ACHN (cell line): ENCODE data around the gene DDIT3.
A peak's percentile ranks its signal among the peaks of the same experiment; 100 is the strongest.
"Not testable (repeated sequence)": the region's sequence is repeated elsewhere in the genome, so short reads cannot be mapped to it uniquely, and the experiment has no call there.

Source experiments
- DNase-seq: peaks from one replicate; pipeline ENCODE4 v3.0.0-alpha.2; 2015
- in situ Hi-C: cut with HindIII; loops from 2 replicates; pipeline ENCODE4 v1.10.0; 2017; ENCODE audit warnings: low sequenced_read_pairs, low pct_ligation_motif_present, low pct_unique_long_range_greater_than_20kb

DDIT3 gene

GRCh38 chr12:57528831-57529555 lies 8.7 kb upstream of the DDIT3 start:
- DNase-seq, result no peak
- in situ Hi-C loops, result no loop called here

GRCh38 chr12:57528176-57528575 lies 7.9 kb upstream of the DDIT3 start:
- no peak for DNase-seq
- in situ Hi-C loops, result no loop called here

- in situ Hi-C loops, result no loop called here
- no peak for DNase-seq
Observed at GRCh38 chr12:57527184-57527583, 6.9 kb upstream of the DDIT3 start.

- DNase-seq, result no peak
- in situ Hi-C loops, result no loop called here
Observed at GRCh38 chr12:57526477-57527126, 6.3 kb upstream of the DDIT3 start.

- in situ Hi-C loops, result no loop called here
- no peak for DNase-seq
Observed at GRCh38 chr12:57525615-57526383, 5.5 kb upstream of the DDIT3 start.

- DNase-seq, result no peak
Observed at GRCh38 chr12:57524814-57525614, 4.7 kb upstream of the DDIT3 start.

GRCh38 chr12:57523706-57524614 lies 3.6 kb upstream of the DDIT3 start:
- no peak for DNase-seq
- in situ Hi-C loops, result no loop called here

More at GRCh38 chr12:57524814-57525614, 4.7 kb upstream of the DDIT3 start:
- in situ Hi-C loops, result no loop called here

- in situ Hi-C loops, result no loop called here
- peak; percentile 70 for DNase-seq
Observed at GRCh38 chr12:57522887-57523705, 2.8 kb upstream of the DDIT3 start.

- peak; percentile 96 for DNase-seq
- in situ Hi-C loops, result no loop called here
Observed at GRCh38 chr12:57522011-57522886, 1.9 kb upstream of the DDIT3 start, which contains the start of gene MBD6. Gene MBD6 (plus strand): TSS chr12:57522824. CDS start chr12:57524304, 1,480 bp downstream.

- in situ Hi-C loops, result no loop called here
- peak; percentile 42 for DNase-seq
Observed at GRCh38 chr12:57521525-57522010, 1.3 kb upstream of the DDIT3 start.

GRCh38 chr12:57519796-57520052 lies 590 bp downstream of the DDIT3 start:
- no peak for DNase-seq
- in situ Hi-C loops, result no loop called here

- in situ Hi-C loops, result no loop called here
- DNase-seq, result peak; percentile 38
Observed at GRCh38 chr12:57518920-57519795, 1.2 kb downstream of the DDIT3 start.

GRCh38 chr12:57518176-57518919 lies 2.0 kb downstream of the DDIT3 start:
- no peak for DNase-seq
- in situ Hi-C loops, result no loop called here

- in situ Hi-C loops, DNase-seq: not testable (repeated sequence)
Observed at GRCh38 chr12:57517718-57518117, 2.6 kb downstream of the DDIT3 start.

- peak; percentile 39 for DNase-seq
- in situ Hi-C loops, result no loop called here
Observed at GRCh38 chr12:57517187-57517586, 3.1 kb downstream of the DDIT3 start.
